ENCODE results near the gene PGA5.
"Not testable (repeated sequence)": the region's sequence is repeated elsewhere in the genome, so short reads cannot be mapped to it uniquely, and the experiment has no call there.

The PGA5 gene

GRCh38 chr11:61207636-61208310 lies 33.2 kb upstream of the PGA5 start:
- POLR2A ChIA-PET; CTCF ChIA-PET; DNase-seq (ENCODE audit: extremely low spot score): not testable (repeated sequence)

GRCh38 chr11:61210629-61211028 lies 30.3 kb upstream of the PGA5 start:
- POLR2A ChIA-PET, result not testable (repeated sequence)

GRCh38 chr11:61211327-61211952 lies 29.5 kb upstream of the PGA5 start:
- CTCF ChIA-PET; POLR2A ChIA-PET; DNase-seq (ENCODE audit: extremely low spot score): not testable (repeated sequence)

More at GRCh38 chr11:61210629-61211028, 30.3 kb upstream of the PGA5 start:
- CTCF ChIA-PET; DNase-seq (ENCODE audit: extremely low spot score): not testable (repeated sequence)

- POLR2A ChIA-PET; CTCF ChIA-PET; DNase-seq (ENCODE audit: extremely low spot score): not testable (repeated sequence)
These were observed 28.8 kb upstream of the PGA5 start for GRCh38 chr11:61212202-61212601.

GRCh38 chr11:61213711-61214324 lies 27.2 kb upstream of the PGA5 start:
- CTCF ChIA-PET; DNase-seq (ENCODE audit: extremely low spot score); POLR2A ChIA-PET: not testable (repeated sequence)

GRCh38 chr11:61218306-61218705 lies 22.7 kb upstream of the PGA5 start:
- POLR2A ChIA-PET; DNase-seq (ENCODE audit: extremely low spot score); CTCF ChIA-PET: not testable (repeated sequence)

- CTCF ChIA-PET; POLR2A ChIA-PET; DNase-seq (ENCODE audit: extremely low spot score): not testable (repeated sequence)
These were observed 22.0 kb upstream of the PGA5 start for GRCh38 chr11:61219016-61219415.

GRCh38 chr11:61222047-61222446 lies 18.9 kb upstream of the PGA5 start, which contains the start of gene PGA4:
Gene PGA4, plus strand, starts transcription at chr11:61222347. Its CDS starts 54 bp downstream, at chr11:61222401.
- DNase-seq (ENCODE audit: extremely low spot score); CTCF ChIA-PET; POLR2A ChIA-PET: not testable (repeated sequence)

GRCh38 chr11:61222692-61223091 lies 18.3 kb upstream of the PGA5 start:
- CTCF ChIA-PET; DNase-seq (ENCODE audit: extremely low spot score); POLR2A ChIA-PET: not testable (repeated sequence)

- DNase-seq (ENCODE audit: extremely low spot score); POLR2A ChIA-PET; CTCF ChIA-PET: not testable (repeated sequence)
These were observed 14.4 kb upstream of the PGA5 start for GRCh38 chr11:61226457-61227137.

- DNase-seq (ENCODE audit: extremely low spot score); POLR2A ChIA-PET; CTCF ChIA-PET: not testable (repeated sequence)
These were observed 11.5 kb upstream of the PGA5 start for GRCh38 chr11:61229458-61229857.

GRCh38 chr11:61231033-61231432 lies 9.9 kb upstream of the PGA5 start:
- DNase-seq (ENCODE audit: extremely low spot score); POLR2A ChIA-PET; CTCF ChIA-PET: not testable (repeated sequence)

GRCh38 chr11:61231585-61231984 lies 9.4 kb upstream of the PGA5 start:
- CTCF ChIA-PET, POLR2A ChIA-PET: not testable (repeated sequence)

GRCh38 chr11:61232548-61233145 lies 8.3 kb upstream of the PGA5 start:
- POLR2A ChIA-PET; DNase-seq (ENCODE audit: extremely low spot score); CTCF ChIA-PET: not testable (repeated sequence)

More at GRCh38 chr11:61231585-61231984, 9.4 kb upstream of the PGA5 start:
- not testable (repeated sequence) for DNase-seq (ENCODE audit: extremely low spot score)

GRCh38 chr11:61237130-61237529 lies 3.8 kb upstream of the PGA5 start:
- DNase-seq (ENCODE audit: extremely low spot score); CTCF ChIA-PET; POLR2A ChIA-PET: not testable (repeated sequence)

GRCh38 chr11:61240288-61240687 lies 687 bp upstream of the PGA5 start:
- CTCF ChIA-PET; DNase-seq (ENCODE audit: extremely low spot score); POLR2A ChIA-PET: not testable (repeated sequence)

GRCh38 chr11:61241526-61241925 lies 551 bp downstream of the PGA5 start:
- CTCF ChIA-PET; POLR2A ChIA-PET; DNase-seq (ENCODE audit: extremely low spot score): not testable (repeated sequence)

GRCh38 chr11:61245284-61245964 lies 4.4 kb downstream of the PGA5 start:
- CTCF ChIA-PET; POLR2A ChIA-PET; DNase-seq (ENCODE audit: extremely low spot score): not testable (repeated sequence)

Data from HEK293T (cell line).